HG02798 (cell line): ENCODE data around the gene MYT1.
"Not testable (repeated sequence)": the region's sequence is repeated elsewhere in the genome, so short reads cannot be mapped to it uniquely, and the experiment has no call there.

ENCODE experiments used
- ATAC-seq: cut with Tn5 transposase; IDR thresholded peaks from one replicate; pipeline ENCODE4 v1.9.1; 2021; ENCODE audit warnings: mild to moderate bottlenecking; ENCODE audit not compliant: unreplicated experiment, poor library complexity

Gene MYT1

GRCh38 chr20:64228086-64228653 is 63.9 kb downstream of the MYT1 start:
- no peak for ATAC-seq

GRCh38 chr20:64228751-64229506 is 64.7 kb downstream of the MYT1 start:
- ATAC-seq: no peak

GRCh38 chr20:64229507-64230061 is 65.3 kb downstream of the MYT1 start:
- ATAC-seq: no peak

- no peak for ATAC-seq
Measured at GRCh38 chr20:64230461-64231145, 66.4 kb downstream of the MYT1 start.

GRCh38 chr20:64231621-64232550 is 67.6 kb downstream of the MYT1 start:
- no peak for ATAC-seq

- no peak for ATAC-seq
Measured at GRCh38 chr20:64232794-64233193, 68.5 kb downstream of the MYT1 start.

- ATAC-seq: no peak
Measured at GRCh38 chr20:64233725-64234124, 69.5 kb downstream of the MYT1 start.

GRCh38 chr20:64234291-64234791 is 70.1 kb downstream of the MYT1 start:
- no peak for ATAC-seq

- not testable (repeated sequence) for ATAC-seq
Measured at GRCh38 chr20:64234921-64235565, 70.8 kb downstream of the MYT1 start.

- ATAC-seq: no peak
Measured at GRCh38 chr20:64236137-64237088, 72.2 kb downstream of the MYT1 start.

GRCh38 chr20:64237316-64237715 is 73.1 kb downstream of the MYT1 start:
- no peak for ATAC-seq

- no peak for ATAC-seq
Measured at GRCh38 chr20:64238115-64238825, 74.0 kb downstream of the MYT1 start.

GRCh38 chr20:64238851-64239387 is 74.7 kb downstream of the MYT1 start:
- no peak for ATAC-seq

GRCh38 chr20:64239449-64240242 is 75.4 kb downstream of the MYT1 start:
- ATAC-seq: no peak

- ATAC-seq: no peak
Measured at GRCh38 chr20:64240243-64241015, 76.2 kb downstream of the MYT1 start.

- ATAC-seq: no peak
Measured at GRCh38 chr20:64241061-64241460, 76.8 kb downstream of the MYT1 start.
